Thoracic aorta (tissue), 2 donors: Measurements from ENCODE around the gene ALKAL2. TPM values are rescaled to one million over a fixed set of nuclear protein-coding genes. Genes with fewer than 3 reads are reported as not detected.

Source experiments
- ATAC-seq: fragments of 150-250 bp; one replicate; pipeline ENCODE4 v1.8.0; 2017; ENCODE audit warnings: low read depth; ENCODE audit not compliant: insufficient number of reproducible peaks, low FRiP score
- DNase-seq: peaks from one replicate; pipeline ENCODE4 v3.0.0-alpha.2; 2020; ENCODE audit warnings: low spot score
- H3K27ac ChIP-seq, 2 donors: fragments of 200-600 bp; sonication (generic); 1 replicate in 1 of 2; 2 replicates in 1 of 2; pipeline ENCODE4 v1.5.1; 2016; ENCODE audit warnings: mild to moderate bottlenecking in 2 of 2, moderate library complexity in 2 of 2
- H3K27me3 ChIP-seq: fragments of 200-600 bp; sonication (generic); replicated peaks from 2 replicates; pipeline ENCODE4 v1.6.0; 2016; ENCODE audit warnings: mild to moderate bottlenecking; ENCODE audit not compliant: insufficient read depth
- H3K36me3 ChIP-seq: fragments of 200-600 bp; sonication (generic); one replicate; pipeline ENCODE4 v1.5.1; 2016
- H3K4me1 ChIP-seq, 2 donors: fragments of 200-600 bp; sonication (generic); 1 replicate in 1 of 2; 2 replicates in 1 of 2; pipeline versions ENCODE4 v1.5.1 to v1.6.0; 2016; ENCODE audit warnings: low read depth in 2 of 2, mild to moderate bottlenecking in 1 of 2; ENCODE audit not compliant: control insufficient read depth in 1 of 2
- H3K4me3 ChIP-seq: fragments of 200-600 bp; sonication (generic); 2 replicates; pipeline ENCODE4 v1.5.1; 2016; ENCODE audit warnings: mild to moderate bottlenecking
- H3K9me3 ChIP-seq: fragments of 200-600 bp; sonication (generic); 2 replicates; pipeline ENCODE4 v1.5.1; 2016
- total RNA-seq, 2 donors: library from RNA; depleted of rRNA; stranded (reverse); fragments of >200 nt; gene quantifications; one replicate each; pipeline versions ENCODE4 v1.1.0 to v1.2.3, GENCODE V29; 2016
- TF ChIP-seq, protein P1 (sequence below): fragments of 200-600 bp; sonication (generic); IDR thresholded peaks from one replicate; pipeline ENCODE4 v1.5.1; 2019; ENCODE audit warnings: antibody characterized with exemption

The ALKAL2 gene
- total RNA-seq, 2 donors from 2014 or later, result 11.3 to 12.7 TPM

DNA sequence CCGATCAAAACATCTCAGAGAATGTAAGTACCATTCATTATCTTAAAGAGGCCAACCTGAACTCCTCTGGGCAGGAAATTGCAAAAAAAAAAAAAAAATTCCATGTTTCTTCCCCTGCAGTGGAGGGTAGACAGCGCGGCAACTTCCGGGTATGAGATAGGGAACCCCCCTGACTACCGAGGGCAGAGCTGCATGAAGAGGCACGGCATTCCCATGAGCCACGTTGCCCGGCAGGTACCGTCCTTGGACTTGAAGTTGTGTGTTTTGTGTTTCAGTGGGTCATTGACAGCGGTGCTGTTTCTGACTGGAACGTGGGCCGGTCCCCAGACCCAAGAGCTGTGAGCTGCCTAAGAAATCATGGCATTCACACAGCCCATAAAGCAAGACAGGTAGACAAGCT lies 16.0 kb downstream of the ALKAL2 start:
- TF ChIP-seq, protein P1, sequence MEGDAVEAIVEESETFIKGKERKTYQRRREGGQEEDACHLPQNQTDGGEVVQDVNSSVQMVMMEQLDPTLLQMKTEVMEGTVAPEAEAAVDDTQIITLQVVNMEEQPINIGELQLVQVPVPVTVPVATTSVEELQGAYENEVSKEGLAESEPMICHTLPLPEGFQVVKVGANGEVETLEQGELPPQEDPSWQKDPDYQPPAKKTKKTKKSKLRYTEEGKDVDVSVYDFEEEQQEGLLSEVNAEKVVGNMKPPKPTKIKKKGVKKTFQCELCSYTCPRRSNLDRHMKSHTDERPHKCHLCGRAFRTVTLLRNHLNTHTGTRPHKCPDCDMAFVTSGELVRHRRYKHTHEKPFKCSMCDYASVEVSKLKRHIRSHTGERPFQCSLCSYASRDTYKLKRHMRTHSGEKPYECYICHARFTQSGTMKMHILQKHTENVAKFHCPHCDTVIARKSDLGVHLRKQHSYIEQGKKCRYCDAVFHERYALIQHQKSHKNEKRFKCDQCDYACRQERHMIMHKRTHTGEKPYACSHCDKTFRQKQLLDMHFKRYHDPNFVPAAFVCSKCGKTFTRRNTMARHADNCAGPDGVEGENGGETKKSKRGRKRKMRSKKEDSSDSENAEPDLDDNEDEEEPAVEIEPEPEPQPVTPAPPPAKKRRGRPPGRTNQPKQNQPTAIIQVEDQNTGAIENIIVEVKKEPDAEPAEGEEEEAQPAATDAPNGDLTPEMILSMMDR, result no peak
- DNase-seq (no peak), ATAC-seq (no peak)
- peaks cover 6% of the 10 kb centered on the region for H3K36me3 ChIP-seq
- no peaks in the 10 kb centered on the region for H3K27me3 ChIP-seq
- H3K9me3 ChIP-seq, result no peaks in the 10 kb centered on the region
- H3K27ac ChIP-seq, result no peak overlapping the region
- no peak overlapping the region for H3K4me3 ChIP-seq
- H3K4me1 ChIP-seq, result peaks cover 2 to 4% of the 10 kb centered on the region in 2 donors

GRCh38 chr2:270861-271260 lies 17.0 kb downstream of the ALKAL2 start:
- peaks cover 6% of the 10 kb centered on the region for H3K36me3 ChIP-seq
- no peaks in the 10 kb centered on the region for H3K27me3 ChIP-seq
- ATAC-seq (no peak), DNase-seq (no peak)
- H3K9me3 ChIP-seq, result no peaks in the 10 kb centered on the region
- TF ChIP-seq, protein P1, result no peak
- H3K4me3 ChIP-seq, result no peak overlapping the region
- H3K27ac ChIP-seq, result no peak overlapping the region
- H3K4me1 ChIP-seq, result peaks cover 8 to 11% of the 10 kb centered on the region in 2 donors

GRCh38 chr2:269356-270030 lies 18.4 kb downstream of the ALKAL2 start:
- peaks cover 12 to 17% of the 10 kb centered on the region in 2 donors for H3K4me1 ChIP-seq
- ATAC-seq (no peak), DNase-seq (no peak)
- no peaks in the 10 kb centered on the region for H3K9me3 ChIP-seq
- peaks cover 4% of the 10 kb centered on the region for H3K36me3 ChIP-seq
- no peak overlapping the region for H3K27ac ChIP-seq
- TF ChIP-seq, protein P1, result no peak
- no peaks in the 10 kb centered on the region for H3K27me3 ChIP-seq
- no peak overlapping the region for H3K4me3 ChIP-seq

DNA sequence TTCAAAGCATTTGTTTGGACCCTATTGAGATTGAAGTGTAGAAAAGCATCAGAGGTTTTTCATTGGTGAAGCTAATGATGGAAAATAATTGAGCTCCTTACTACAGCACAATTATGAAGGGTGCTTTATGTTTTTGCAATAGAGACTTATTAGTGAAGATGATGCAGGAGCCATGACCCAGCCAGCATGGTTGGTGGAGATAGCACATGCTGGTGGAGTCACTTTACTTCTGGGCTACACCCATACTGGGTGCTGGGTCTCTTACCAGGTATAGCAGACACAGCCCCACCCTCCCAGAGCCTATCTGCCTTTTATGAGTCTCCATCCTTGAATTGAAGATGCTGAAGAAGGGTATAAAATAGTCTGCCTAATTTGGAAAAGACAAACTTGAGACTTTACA lies 19.6 kb downstream of the ALKAL2 start:
- Histone ChIP-seq H3K27me3 (no peaks in the 10 kb centered on the region), H3K4me1 (peaks cover 12 to 26% of the 10 kb centered on the region in 2 donors), H3K4me3 (no peak overlapping the region), H3K9me3 (no peaks in the 10 kb centered on the region), H3K27ac (no peak overlapping the region), H3K36me3 (peaks cover 3% of the 10 kb centered on the region)
- TF ChIP-seq, protein P1, result no peak
- ATAC-seq (no peak), DNase-seq (no peak)

- no peaks in the 10 kb centered on the region for H3K9me3 ChIP-seq
- TF ChIP-seq, protein P1, result no peak
- no peaks in the 10 kb centered on the region for H3K36me3 ChIP-seq
- peak within 1 kb of the TSS; percentile 59 to 70 for H3K27ac ChIP-seq
- DNase-seq, result peak; percentile 72
- peak; percentile 92 for ATAC-seq
- no peaks in the 10 kb centered on the region for H3K27me3 ChIP-seq
- peak within 1 kb of the TSS; percentile 85 for H3K4me3 ChIP-seq
- peaks cover 12 to 27% of the 10 kb centered on the region in 2 donors for H3K4me1 ChIP-seq
Observed at GRCh38 chr2:264493-265468, 23.1 kb downstream of the ALKAL2 start, which contains the start of gene ACP1. TSS of gene ACP1 (plus strand) at chr2:264947. CDS start at chr2:264965, 18 bp downstream.
